B cell (primary cell): Measurements from ENCODE around the gene CCDC74A. TPM values are rescaled to one million over a fixed set of nuclear protein-coding genes. Genes with fewer than 3 reads are reported as not detected.
"Not testable (repeated sequence)": the region's sequence is repeated elsewhere in the genome, so short reads cannot be mapped to it uniquely, and the experiment has no call there.

Experiments used
- ATAC-seq: fragments of 200-7000 bp; cut with Tn5 transposase; one replicate; pipeline ENCODE4 v1.10.0; 2021; ENCODE audit warnings: low read depth, mild to moderate bottlenecking, moderate number of reproducible peaks, moderate library complexity
- CTCF ChIA-PET: fragments of 350-600 bp; sonication (Branson Sonifier 250); formaldehyde crosslinking; loops from one replicate; lab custom pipeline; 2021; ENCODE audit warnings: antibody characterized with exemption, inconsistent platforms; lab: Charles Lee
- POLR2A ChIA-PET: fragments of 350-600 bp; sonication (Branson Sonifier 250); formaldehyde crosslinking; loops from one replicate; lab custom pipeline; 2021; ENCODE audit warnings: antibody characterized with exemption; lab: Charles Lee
- DNase-seq: peaks from one replicate; pipeline ENCODE4 v3.0.0; 2013
- H2AFZ ChIP-seq: 2 replicates; pipeline ENCODE4 v1.6.1; 2012; ENCODE audit warnings: mild to moderate bottlenecking, low read depth, low read length; ENCODE audit not compliant: insufficient read depth, poor library complexity, severe bottlenecking
- H3K27ac ChIP-seq, 2 donors: 1 replicate in 1 of 2; 2 replicates in 1 of 2; pipeline ENCODE4 v1.5.1; 2012 to 2013; ENCODE audit warnings: low read length in 2 of 2, mild to moderate bottlenecking in 2 of 2, moderate library complexity in 1 of 2
- H3K27me3 ChIP-seq, 4 experiments: fragments of 200-600 bp in 1 of 4; sonication (generic) in 1 of 4; replicated peaks in 1 of 4; 1 replicate in 2 of 4; 2 replicates in 2 of 4; pipeline versions ENCODE4 v1.6.1 to v1.7.0; 2013 to 2016; ENCODE audit warnings: low read length in 3 of 4, mild to moderate bottlenecking in 2 of 4, mixed read lengths in 1 of 4, moderate library complexity in 1 of 4; ENCODE audit not compliant: insufficient read depth in 4 of 4, control insufficient read depth in 3 of 4; ENCODE audit errors: control extremely low read depth in 1 of 4
- H3K36me3 ChIP-seq, 2 experiments: replicated peaks in 1 of 2; 1 replicate in 1 of 2; 2 replicates in 1 of 2; pipeline versions ENCODE4 v1.6.1 to v1.7.1; 2013; ENCODE audit warnings: low read length in 1 of 2; ENCODE audit not compliant: insufficient read depth in 2 of 2, control insufficient read depth in 1 of 2; ENCODE audit errors: control extremely low read depth in 1 of 2, extremely low read depth in 1 of 2
- H3K4me1 ChIP-seq, 2 donors: fragments of 200-600 bp in 1 of 2; sonication (generic) in 1 of 2; 1 replicate in 1 of 2; 2 replicates in 1 of 2; pipeline versions ENCODE4 v1.5.1 to v1.6.1; 2013 to 2017; ENCODE audit warnings: low read length in 2 of 2; ENCODE audit not compliant: control insufficient read depth in 2 of 2, insufficient read depth in 2 of 2
- H3K4me2 ChIP-seq: replicated peaks from 2 replicates; pipeline ENCODE3; 2012; ENCODE audit warnings: mild to moderate bottlenecking, low read depth, low read length; ENCODE audit not compliant: poor library complexity, severe bottlenecking
- H3K4me3 ChIP-seq, 5 experiments: fragments of 200-600 bp in 1 of 5; sonication (generic) in 1 of 5; 1 replicate in 3 of 5; 2 replicates in 2 of 5; pipeline versions ENCODE4 v1.5.1 to v1.7.0; 2011 to 2016; ENCODE audit warnings: low read length in 4 of 5, mild to moderate bottlenecking in 4 of 5, low read depth in 2 of 5, control low read depth in 1 of 5, moderate library complexity in 1 of 5; ENCODE audit not compliant: insufficient read depth in 1 of 5; ENCODE audit errors: control extremely low read depth in 1 of 5, extremely low read depth in 1 of 5
- H3K79me2 ChIP-seq: fragments of 200-600 bp; sonication (generic); one replicate; pipeline ENCODE4 v1.6.0; 2016; ENCODE audit warnings: low read length; ENCODE audit not compliant: control insufficient read depth, insufficient read depth
- H3K9ac ChIP-seq: fragments of 200-600 bp; sonication (generic); 2 replicates; pipeline ENCODE4 v1.6.1; 2017; ENCODE audit warnings: mild to moderate bottlenecking, low read length, moderate library complexity
- H3K9me3 ChIP-seq, 3 donors: one replicate each; pipeline versions ENCODE4 v1.6.1 to v1.7.1; 2013; ENCODE audit warnings: low read length in 2 of 3; ENCODE audit not compliant: control insufficient read depth in 2 of 3, insufficient read depth in 1 of 3; ENCODE audit errors: control extremely low read depth in 1 of 3
- H4K20me1 ChIP-seq: 2 replicates; pipeline ENCODE4 v1.6.0; 2012; ENCODE audit warnings: mild to moderate bottlenecking, low read length; ENCODE audit not compliant: insufficient read depth, control insufficient read depth, poor library complexity, severe bottlenecking
- H3K27ac Mint-ChIP-seq: one replicate; pipeline ENCODE4 v1.8.0; 2021; ENCODE audit warnings: mixed read lengths
- H3K27me3 Mint-ChIP-seq: one replicate; pipeline ENCODE4 v1.8.0; 2021; ENCODE audit warnings: mixed read lengths
- H3K4me1 Mint-ChIP-seq: one replicate; pipeline ENCODE4 v1.8.0; 2021; ENCODE audit warnings: mixed read lengths
- H3K4me3 Mint-ChIP-seq: one replicate; pipeline ENCODE4 v1.8.0; 2021; ENCODE audit warnings: mixed read lengths
- H3K9me3 Mint-ChIP-seq: one replicate; pipeline ENCODE4 v1.8.0; 2022; ENCODE audit warnings: mixed read lengths; ENCODE audit not compliant: insufficient read depth
- WGBS: methylation state at CpG from one replicate; pipeline ENCODE4 v1.1.5; 2013; ENCODE audit warnings: missing lambda C conversion rate; ENCODE audit not compliant: insufficient coverage; 5-methylcytosine and 5-hydroxymethylcytosine counted together
- intact Hi-C: fragments of 100-400 bp; cut with micrococcal nuclease; formaldehyde crosslinking; loops from one replicate; pipeline ENCODE4 v1.10.0; 2022
- polyA plus RNA-seq: library from polyadenylated mRNA; depleted of rRNA; stranded (reverse); fragments of >200 nt; gene quantifications from 2 replicates; pipeline ENCODE4 v1.2.3, GENCODE V29; 2012
- total RNA-seq, 2 donors: library from RNA; stranded (reverse); fragments of 120-200 nt in 1 of 2; gene quantifications; 1 replicate in 1 of 2; 2 replicates in 1 of 2; pipeline versions ENCODE4 v1.2.3 to v1.2.4, GENCODE V29; 2013 to 2022

CCDC74A gene
- total and polyA plus RNA-seq, 2 donors (not counting 1 experiment from before 2014, with no cell fraction given), result 3.1 TPM; not detected in 1

DNA sequence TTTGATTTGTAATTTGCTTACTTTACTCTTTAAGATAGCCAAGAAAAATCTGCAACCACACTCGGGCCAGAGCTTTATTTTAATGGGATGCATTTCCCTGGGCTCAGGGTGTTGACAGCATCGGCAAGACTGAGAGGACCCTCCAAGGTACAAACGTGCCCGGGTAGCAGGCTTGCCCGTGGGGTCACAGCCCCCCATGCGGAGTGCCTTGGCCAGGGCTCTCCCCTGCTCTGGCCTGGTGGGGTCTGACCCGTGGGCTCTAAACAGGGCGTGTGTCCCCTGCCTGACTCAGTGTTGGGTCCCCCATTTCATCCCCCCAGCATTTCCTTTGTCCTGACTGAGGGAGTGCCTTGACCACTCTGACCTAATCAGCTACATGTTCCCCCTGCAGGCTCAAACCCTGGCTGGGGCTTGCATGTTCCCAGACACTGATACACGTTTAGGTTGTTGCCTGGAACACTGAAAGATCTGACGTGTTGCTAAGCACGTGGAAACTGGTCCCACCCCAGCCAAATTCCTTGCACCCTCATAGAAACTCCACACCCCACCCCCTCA lies 42.7 kb upstream of the CCDC74A start:
- H3K27me3 Mint-ChIP-seq, H3K4me1 Mint-ChIP-seq, ATAC-seq, H3K9ac ChIP-seq, intact Hi-C loops, CTCF ChIA-PET, H3K4me3 ChIP-seq, H3K4me2 ChIP-seq, H3K4me3 Mint-ChIP-seq, H2AFZ ChIP-seq, H3K4me1 ChIP-seq, H3K9me3 ChIP-seq, H3K36me3 ChIP-seq, H3K27ac Mint-ChIP-seq, H3K9me3 Mint-ChIP-seq, POLR2A ChIA-PET, H3K27me3 ChIP-seq, H3K27ac ChIP-seq, DNase-seq: not testable (repeated sequence)
- H3K79me2 ChIP-seq, result peaks cover 14% of the 10 kb centered on the region
- peaks cover 12% of the 10 kb centered on the region for H4K20me1 ChIP-seq
- WGBS, result 91% methylated on average over 9 of the region's 11 CpGs

GRCh38 chr2:131486201-131486902 lies 41.3 kb upstream of the CCDC74A start:
- Histone ChIP-seq H3K79me2 (peaks cover 28% of the 10 kb centered on the region), H3K4me1 (peaks cover 14 to 16% of the 10 kb centered on the region in 2 donors), H4K20me1 (peaks cover 16% of the 10 kb centered on the region)
- H3K9me3 Mint-ChIP-seq, H3K4me3 Mint-ChIP-seq, POLR2A ChIA-PET, H3K9me3 ChIP-seq, ATAC-seq, H2AFZ ChIP-seq, H3K27ac Mint-ChIP-seq, H3K9ac ChIP-seq, H3K27me3 ChIP-seq, H3K27me3 Mint-ChIP-seq, H3K4me2 ChIP-seq, H3K27ac ChIP-seq, H3K36me3 ChIP-seq, CTCF ChIA-PET, H3K4me3 ChIP-seq, DNase-seq, intact Hi-C loops: not testable (repeated sequence)
- peaks cover 13% of the 10 kb centered on the region for H3K4me1 Mint-ChIP-seq
- WGBS, result 91% methylated on average over 11 of the region's 14 CpGs
